GM12878 (cell line): ENCODE measurements around the gene COLQ.

Experiments
- BHLHE40 ChIP-seq, 2 experiments: fragments of 450-650 bp in 1 of 2; IDR thresholded peaks; 2 replicates each; pipeline ENCODE4 v1.6.1; 2011 to 2017; ENCODE audit warnings: low read depth in 2 of 2, borderline replicate concordance in 1 of 2, improper control_type of control experiment in 1 of 2, low read length in 1 of 2, mild to moderate bottlenecking in 1 of 2
- CHD2 ChIP-seq: IDR thresholded peaks from 2 replicates; pipeline ENCODE4 v1.6.1; 2011; ENCODE audit warnings: low read depth, low read length, improper control_type of control experiment, borderline replicate concordance
- EZH2 ChIP-seq: IDR thresholded peaks from 2 replicates; pipeline ENCODE4 v1.6.1; 2012; ENCODE audit warnings: low read depth, mild to moderate bottlenecking, control low read depth, inconsistent platforms, low read length, borderline replicate concordance; ENCODE audit not compliant: control insufficient read depth
- HDAC2 ChIP-seq: fragments of 200-600 bp; sonication (generic); IDR thresholded peaks from 2 replicates; pipeline ENCODE4 v1.6.1; 2017
- IKZF2 ChIP-seq, 2 experiments: fragments of 450-650 bp; IDR thresholded peaks; 2 replicates each; pipeline ENCODE4 v1.6.1; 2017; ENCODE audit warnings: mild to moderate bottlenecking in 2 of 2, moderate library complexity in 2 of 2
- MYC ChIP-seq: IDR thresholded peaks from 2 replicates; pipeline ENCODE4 v1.6.1; 2011; ENCODE audit warnings: mild to moderate bottlenecking, low read length, moderate library complexity, inconsistent platforms; ENCODE audit not compliant: insufficient read depth, insufficient replicate concordance, insufficient read length, severe bottlenecking
- NFYB ChIP-seq: IDR thresholded peaks from 2 replicates; pipeline ENCODE4 v1.6.1; 2011; ENCODE audit warnings: low read depth, mild to moderate bottlenecking, low read length, improper control_type of control experiment, moderate library complexity; ENCODE audit not compliant: insufficient read depth
- NR2C1 ChIP-seq: fragments of 450-650 bp; IDR thresholded peaks from 2 replicates; pipeline ENCODE4 v1.6.1; 2017; ENCODE audit warnings: antibody characterized with exemption, mild to moderate bottlenecking, moderate library complexity
- POLR2A ChIP-seq: IDR thresholded peaks from 2 replicates; pipeline ENCODE4 v1.6.1; 2011; ENCODE audit warnings: low read depth, mild to moderate bottlenecking, low read length
- TF ChIP-seq, protein P1 (sequence below), 3 experiments: IDR thresholded peaks in 2 of 3; conservative IDR thresholded peaks in 1 of 3; 2 replicates each; pipeline ENCODE4 v1.5.1; 2011; ENCODE audit warnings: low read depth in 3 of 3, low read length in 3 of 3, mild to moderate bottlenecking in 3 of 3, control low read depth in 2 of 3, moderate library complexity in 2 of 3, inconsistent platforms in 1 of 3, mixed read lengths in 1 of 3; ENCODE audit not compliant: control insufficient read depth in 2 of 3, insufficient read depth in 1 of 3; ENCODE audit errors: extremely low read depth in 1 of 3
- TF ChIP-seq, protein P2 (sequence below): IDR thresholded peaks from 2 replicates; pipeline ENCODE4 v1.6.1; 2012; ENCODE audit warnings: low read depth, low read length, improper control_type of control experiment

DNA sequence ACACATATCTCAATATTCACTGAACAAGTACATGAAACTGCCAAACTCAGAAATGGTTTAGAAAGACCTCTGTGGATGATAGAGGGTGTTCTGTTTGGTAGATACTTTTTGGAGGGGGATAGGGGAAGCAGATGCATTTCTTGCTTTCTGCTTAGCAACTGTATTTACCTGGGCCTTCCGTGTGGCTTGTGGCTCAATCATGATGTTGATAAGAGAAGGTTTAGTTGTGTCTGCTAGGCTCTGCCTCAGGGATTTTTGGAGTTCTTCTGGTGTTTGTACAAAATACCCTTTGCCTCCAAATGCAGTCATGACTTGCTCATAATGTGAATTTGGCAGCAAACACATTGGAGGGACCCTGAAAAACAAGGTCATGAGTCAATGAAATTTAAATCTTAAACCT is 41.7 kb upstream of the COLQ start:
- no peak for TF ChIP-seq EZH2
- no peak for TF ChIP-seq CHD2
- no peak for TF ChIP-seq POLR2A
- TF ChIP-seq HDAC2: no peak
- TF ChIP-seq, protein P1, sequence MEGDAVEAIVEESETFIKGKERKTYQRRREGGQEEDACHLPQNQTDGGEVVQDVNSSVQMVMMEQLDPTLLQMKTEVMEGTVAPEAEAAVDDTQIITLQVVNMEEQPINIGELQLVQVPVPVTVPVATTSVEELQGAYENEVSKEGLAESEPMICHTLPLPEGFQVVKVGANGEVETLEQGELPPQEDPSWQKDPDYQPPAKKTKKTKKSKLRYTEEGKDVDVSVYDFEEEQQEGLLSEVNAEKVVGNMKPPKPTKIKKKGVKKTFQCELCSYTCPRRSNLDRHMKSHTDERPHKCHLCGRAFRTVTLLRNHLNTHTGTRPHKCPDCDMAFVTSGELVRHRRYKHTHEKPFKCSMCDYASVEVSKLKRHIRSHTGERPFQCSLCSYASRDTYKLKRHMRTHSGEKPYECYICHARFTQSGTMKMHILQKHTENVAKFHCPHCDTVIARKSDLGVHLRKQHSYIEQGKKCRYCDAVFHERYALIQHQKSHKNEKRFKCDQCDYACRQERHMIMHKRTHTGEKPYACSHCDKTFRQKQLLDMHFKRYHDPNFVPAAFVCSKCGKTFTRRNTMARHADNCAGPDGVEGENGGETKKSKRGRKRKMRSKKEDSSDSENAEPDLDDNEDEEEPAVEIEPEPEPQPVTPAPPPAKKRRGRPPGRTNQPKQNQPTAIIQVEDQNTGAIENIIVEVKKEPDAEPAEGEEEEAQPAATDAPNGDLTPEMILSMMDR (IDR thresholded peaks at IDR 0.05 in 2 of 3, conservative IDR thresholded peaks at IDR 0.05 in 1 of 3; ENCODE audit: control insufficient read depth in 2 of 3, extremely low read depth in 1 of 3, insufficient read depth in 1 of 3, low read depth in 3 of 3, low read length in 3 of 3): no peak
- TF ChIP-seq, protein P2, sequence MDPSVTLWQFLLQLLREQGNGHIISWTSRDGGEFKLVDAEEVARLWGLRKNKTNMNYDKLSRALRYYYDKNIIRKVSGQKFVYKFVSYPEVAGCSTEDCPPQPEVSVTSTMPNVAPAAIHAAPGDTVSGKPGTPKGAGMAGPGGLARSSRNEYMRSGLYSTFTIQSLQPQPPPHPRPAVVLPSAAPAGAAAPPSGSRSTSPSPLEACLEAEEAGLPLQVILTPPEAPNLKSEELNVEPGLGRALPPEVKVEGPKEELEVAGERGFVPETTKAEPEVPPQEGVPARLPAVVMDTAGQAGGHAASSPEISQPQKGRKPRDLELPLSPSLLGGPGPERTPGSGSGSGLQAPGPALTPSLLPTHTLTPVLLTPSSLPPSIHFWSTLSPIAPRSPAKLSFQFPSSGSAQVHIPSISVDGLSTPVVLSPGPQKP: no peak
- no peak for TF ChIP-seq IKZF2 (IDR thresholded peaks at IDR 0.05)
- no peak for TF ChIP-seq NR2C1
- no peak for TF ChIP-seq BHLHE40 (IDR thresholded peaks at IDR 0.05; ENCODE audit: borderline replicate concordance in 1 of 2, low read depth in 2 of 2, low read length in 1 of 2)
- TF ChIP-seq MYC: no peak
- no peak for TF ChIP-seq NFYB
